WTC11 (cell line): ENCODE measurements around the gene PUSL1. TPM values are rescaled to one million over a fixed set of nuclear protein-coding genes. Genes with fewer than 3 reads are reported as not detected.

ENCODE experiments used
- ATAC-seq: fragments of 200-7000 bp; cut with Tn5 transposase; 2 replicates; pipeline ENCODE4 v1.10.0; 2021; ENCODE audit warnings: mild to moderate bottlenecking, moderate library complexity
- CTCF ChIA-PET: fragments of 300-600 bp; sonication (Branson Sonifier 250); formaldehyde crosslinking; loops from one replicate; lab custom pipeline; 2021; ENCODE audit warnings: antibody characterized with exemption; lab: Charles Lee
- POLR2A ChIA-PET: fragments of 350-600 bp; sonication (Branson Sonifier 250); formaldehyde crosslinking; loops from one replicate; lab custom pipeline; 2021; ENCODE audit warnings: antibody characterized with exemption; lab: Charles Lee
- DNase-seq: peaks from one replicate; pipeline ENCODE4 v3.0.0; 2021; ENCODE audit warnings: low spot score
- H3K27ac Mint-ChIP-seq: 2 replicates; pipeline ENCODE4 v1.8.0; 2021; ENCODE audit warnings: mixed read lengths
- H3K27me3 Mint-ChIP-seq: 2 replicates; pipeline ENCODE4 v1.8.0; 2021; ENCODE audit warnings: low read depth, mild to moderate bottlenecking, moderate library complexity, mixed read lengths
- H3K36me3 Mint-ChIP-seq: 2 replicates; pipeline ENCODE4 v1.8.0; 2021; ENCODE audit warnings: mixed read lengths
- H3K4me1 Mint-ChIP-seq: 2 replicates; pipeline ENCODE4 v1.8.0; 2022; ENCODE audit warnings: mixed read lengths
- H3K4me3 Mint-ChIP-seq: 2 replicates; pipeline ENCODE4 v1.8.0; 2021; ENCODE audit warnings: mild to moderate bottlenecking, moderate library complexity, mixed read lengths
- H3K9me3 Mint-ChIP-seq: 2 replicates; pipeline ENCODE4 v1.8.0; 2021; ENCODE audit warnings: mixed read lengths
- CBFB ChIP-seq: sonication (generic); formaldehyde crosslinking; IDR thresholded peaks from 2 replicates; pipeline ENCODE4 v1.8.1; 2022; ENCODE audit warnings: mild to moderate bottlenecking, low read depth, missing genetic modification reagents
- ELF4 ChIP-seq: sonication (generic); formaldehyde crosslinking; IDR thresholded peaks from 2 replicates; pipeline ENCODE4 v1.8.1; 2022; ENCODE audit warnings: low read depth, mild to moderate bottlenecking, moderate library complexity, missing genetic modification reagents
- FOXK1 ChIP-seq: sonication (generic); formaldehyde crosslinking; IDR thresholded peaks from 2 replicates; pipeline ENCODE4 v1.8.0; 2022; ENCODE audit warnings: mild to moderate bottlenecking, moderate library complexity, missing genetic modification reagents
- HMGA2 ChIP-seq: fragments of 250-450 bp; sonication (Bioruptor Pico); IDR thresholded peaks from 2 replicates; pipeline ENCODE4 v1.4.0; 2021; ENCODE audit warnings: mild to moderate bottlenecking, moderate library complexity
- MXD4 ChIP-seq: fragments of 250-450 bp; sonication (Bioruptor Pico); IDR thresholded peaks from 2 replicates; pipeline ENCODE4 v1.8.0; 2021; ENCODE audit warnings: mild to moderate bottlenecking, moderate library complexity, borderline replicate concordance
- MYBL2 ChIP-seq: sonication (generic); formaldehyde crosslinking; IDR thresholded peaks from 2 replicates; pipeline ENCODE4 v1.8.1; 2023; ENCODE audit warnings: mild to moderate bottlenecking, moderate library complexity, missing genetic modification reagents
- NFYB ChIP-seq: sonication (generic); formaldehyde crosslinking; conservative IDR thresholded peaks from 2 replicates; pipeline ENCODE4 v1.8.0; 2022; ENCODE audit warnings: low read depth, missing genetic modification reagents
- NR1H2 ChIP-seq: sonication (generic); formaldehyde crosslinking; IDR thresholded peaks from 2 replicates; pipeline ENCODE4 v1.9.0; 2021; ENCODE audit warnings: mild to moderate bottlenecking, moderate library complexity, missing genetic modification reagents
- NR3C1 ChIP-seq: sonication (generic); formaldehyde crosslinking; conservative IDR thresholded peaks from 2 replicates; pipeline ENCODE4 v1.8.1; 2023; ENCODE audit warnings: low read depth, mild to moderate bottlenecking, missing genetic modification reagents
- ZNF121 ChIP-seq: sonication (generic); formaldehyde crosslinking; IDR thresholded peaks from 2 replicates; pipeline ENCODE4 v1.8.0; 2023; ENCODE audit warnings: missing genetic modification reagents
- ZNF263 ChIP-seq: sonication (generic); formaldehyde crosslinking; IDR thresholded peaks from 2 replicates; pipeline ENCODE4 v1.8.1; 2022; ENCODE audit warnings: low read depth, mild to moderate bottlenecking, moderate library complexity, missing genetic modification reagents
- ZNF671 ChIP-seq: fragments of 250-450 bp; sonication (Bioruptor Pico); IDR thresholded peaks from 2 replicates; pipeline ENCODE4 v1.8.0; 2021; ENCODE audit warnings: mild to moderate bottlenecking
- total RNA-seq: library from RNA; stranded (reverse); gene quantifications from 3 replicates; pipeline ENCODE4 v1.2.3, GENCODE V29; 2021
- TF ChIP-seq, protein P1 (sequence below): fragments of 250-450 bp; sonication (Bioruptor Pico); IDR thresholded peaks from 2 replicates; pipeline ENCODE4 v1.9.0; 2021; ENCODE audit warnings: moderate library complexity, mild to moderate bottlenecking, inconsistent platforms, borderline replicate concordance
- TF ChIP-seq, protein P2 (sequence below): sonication (generic); formaldehyde crosslinking; IDR thresholded peaks from 2 replicates; pipeline ENCODE4 v1.8.1; 2022; ENCODE audit warnings: low read depth, mild to moderate bottlenecking, moderate library complexity, missing genetic modification reagents, borderline replicate concordance
- TF ChIP-seq, protein P3 (sequence below): sonication (generic); formaldehyde crosslinking; IDR thresholded peaks from 2 replicates; pipeline ENCODE4 v1.8.1; 2023; ENCODE audit warnings: mild to moderate bottlenecking, missing genetic modification reagents
- TF ChIP-seq, protein P4 (sequence below): fragments of 250-450 bp; sonication (Bioruptor Pico); conservative IDR thresholded peaks from 2 replicates; pipeline ENCODE4 v1.9.0; 2021; ENCODE audit warnings: mild to moderate bottlenecking
- TF ChIP-seq, protein P5 (sequence below): sonication (generic); formaldehyde crosslinking; IDR thresholded peaks from 2 replicates; pipeline ENCODE4 v1.8.1; 2022; ENCODE audit warnings: mild to moderate bottlenecking, missing genetic modification reagents, moderate library complexity, borderline replicate concordance
- TF ChIP-seq, protein P6 (sequence below): sonication (generic); formaldehyde crosslinking; IDR thresholded peaks from 2 replicates; pipeline ENCODE4 v1.8.1; 2022; ENCODE audit warnings: mild to moderate bottlenecking, moderate library complexity, missing genetic modification reagents
- TF ChIP-seq, protein P7 (sequence below): sonication (generic); formaldehyde crosslinking; IDR thresholded peaks from 2 replicates; pipeline ENCODE4 v1.8.1; 2023; ENCODE audit warnings: mild to moderate bottlenecking, missing genetic modification reagents, moderate library complexity
- TF ChIP-seq, protein P8 (sequence below): sonication (generic); formaldehyde crosslinking; IDR thresholded peaks from 2 replicates; pipeline ENCODE4 v1.8.0; 2022; ENCODE audit warnings: mild to moderate bottlenecking, missing genetic modification reagents
- TF ChIP-seq, protein P9 (sequence below): sonication (generic); formaldehyde crosslinking; conservative IDR thresholded peaks from 2 replicates; pipeline ENCODE4 v1.8.1; 2023; ENCODE audit warnings: mild to moderate bottlenecking, low read depth, missing genetic modification reagents, moderate library complexity

The PUSL1 gene
- total RNA-seq, 1 experiment from 2014 or later: 51.5 TPM

DNA sequence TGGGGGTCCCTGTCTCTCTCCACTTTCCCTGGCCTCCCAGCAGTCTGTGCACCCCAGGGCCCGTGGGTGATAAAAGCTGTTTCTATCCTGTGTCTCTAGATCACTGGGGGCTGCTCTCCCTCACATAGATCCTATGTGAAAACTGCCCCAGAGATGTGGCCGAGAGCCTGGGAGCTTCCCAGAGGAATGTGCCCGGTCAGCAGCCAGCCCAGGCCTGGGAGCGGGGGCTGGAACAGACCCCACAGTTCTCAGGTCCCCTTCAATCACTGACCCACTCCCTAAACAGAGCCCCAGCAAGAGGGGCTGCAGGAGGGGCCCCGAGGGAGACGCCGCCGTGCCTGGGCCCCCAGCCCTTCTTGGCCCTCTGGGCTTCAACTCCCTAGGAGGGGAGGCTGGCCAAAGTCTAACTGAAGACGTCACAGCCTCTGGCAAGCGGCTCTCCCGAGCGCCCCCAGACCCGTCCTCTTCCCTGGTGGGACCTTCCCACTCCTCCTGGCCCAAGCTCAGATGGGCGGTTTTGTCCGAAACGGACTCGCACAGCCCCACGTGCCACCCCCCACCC, 49.6 kb downstream of the PUSL1 start:
- H3K4me3 Mint-ChIP-seq: no peak overlapping the region; the same call in 1 of the 2 replicates
- CTCF ChIA-PET: no interaction called here
- POLR2A ChIA-PET: interaction anchor here (1.2 kb wide), 1 partner anchor 13 kb away, joined by 4 read pairs; no protein-coding TSS in a partner anchor
- ATAC-seq (no peak), DNase-seq (no peak)
- H3K27ac Mint-ChIP-seq: peak overlapping the region; percentile 45; the same call in 1 of the 2 replicates
- H3K36me3 Mint-ChIP-seq: no peaks in the 10 kb centered on the region
- peaks cover 30% of the 10 kb centered on the region for H3K4me1 Mint-ChIP-seq
- H3K27me3 Mint-ChIP-seq: peaks cover 20% of the 10 kb centered on the region
- TF ChIP-seq CBFB (CRISPR knock-in tag) (no peak), MYBL2 (CRISPR knock-in tag) (no peak), HMGA2 (no peak), NFYB (CRISPR knock-in tag) (no peak), ZNF121 (no peak), MXD4 (no peak), NR3C1 (CRISPR knock-in tag) (no peak), FOXK1 (CRISPR knock-in tag) (no peak), ZNF671 (CRISPR knock-in tag) (no peak)
- TF ChIP-seq, protein P1, sequence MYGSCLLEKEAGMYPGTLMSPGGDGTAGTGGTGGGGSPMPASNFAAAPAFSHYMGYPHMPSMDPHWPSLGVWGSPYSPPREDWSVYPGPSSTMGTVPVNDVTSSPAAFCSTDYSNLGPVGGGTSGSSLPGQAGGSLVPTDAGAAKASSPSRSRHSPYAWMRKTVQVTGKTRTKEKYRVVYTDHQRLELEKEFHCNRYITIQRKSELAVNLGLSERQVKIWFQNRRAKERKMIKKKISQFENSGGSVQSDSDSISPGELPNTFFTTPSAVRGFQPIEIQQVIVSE (CRISPR knock-in tag): no peak
- TF ChIP-seq, protein P2, sequence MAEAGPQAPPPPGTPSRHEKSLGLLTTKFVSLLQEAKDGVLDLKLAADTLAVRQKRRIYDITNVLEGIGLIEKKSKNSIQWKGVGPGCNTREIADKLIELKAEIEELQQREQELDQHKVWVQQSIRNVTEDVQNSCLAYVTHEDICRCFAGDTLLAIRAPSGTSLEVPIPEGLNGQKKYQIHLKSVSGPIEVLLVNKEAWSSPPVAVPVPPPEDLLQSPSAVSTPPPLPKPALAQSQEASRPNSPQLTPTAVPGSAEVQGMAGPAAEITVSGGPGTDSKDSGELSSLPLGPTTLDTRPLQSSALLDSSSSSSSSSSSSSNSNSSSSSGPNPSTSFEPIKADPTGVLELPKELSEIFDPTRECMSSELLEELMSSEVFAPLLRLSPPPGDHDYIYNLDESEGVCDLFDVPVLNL (CRISPR knock-in tag): no peak
- TF ChIP-seq, protein P3, sequence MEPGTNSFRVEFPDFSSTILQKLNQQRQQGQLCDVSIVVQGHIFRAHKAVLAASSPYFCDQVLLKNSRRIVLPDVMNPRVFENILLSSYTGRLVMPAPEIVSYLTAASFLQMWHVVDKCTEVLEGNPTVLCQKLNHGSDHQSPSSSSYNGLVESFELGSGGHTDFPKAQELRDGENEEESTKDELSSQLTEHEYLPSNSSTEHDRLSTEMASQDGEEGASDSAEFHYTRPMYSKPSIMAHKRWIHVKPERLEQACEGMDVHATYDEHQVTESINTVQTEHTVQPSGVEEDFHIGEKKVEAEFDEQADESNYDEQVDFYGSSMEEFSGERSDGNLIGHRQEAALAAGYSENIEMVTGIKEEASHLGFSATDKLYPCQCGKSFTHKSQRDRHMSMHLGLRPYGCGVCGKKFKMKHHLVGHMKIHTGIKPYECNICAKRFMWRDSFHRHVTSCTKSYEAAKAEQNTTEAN: no peak
- TF ChIP-seq, protein P4, sequence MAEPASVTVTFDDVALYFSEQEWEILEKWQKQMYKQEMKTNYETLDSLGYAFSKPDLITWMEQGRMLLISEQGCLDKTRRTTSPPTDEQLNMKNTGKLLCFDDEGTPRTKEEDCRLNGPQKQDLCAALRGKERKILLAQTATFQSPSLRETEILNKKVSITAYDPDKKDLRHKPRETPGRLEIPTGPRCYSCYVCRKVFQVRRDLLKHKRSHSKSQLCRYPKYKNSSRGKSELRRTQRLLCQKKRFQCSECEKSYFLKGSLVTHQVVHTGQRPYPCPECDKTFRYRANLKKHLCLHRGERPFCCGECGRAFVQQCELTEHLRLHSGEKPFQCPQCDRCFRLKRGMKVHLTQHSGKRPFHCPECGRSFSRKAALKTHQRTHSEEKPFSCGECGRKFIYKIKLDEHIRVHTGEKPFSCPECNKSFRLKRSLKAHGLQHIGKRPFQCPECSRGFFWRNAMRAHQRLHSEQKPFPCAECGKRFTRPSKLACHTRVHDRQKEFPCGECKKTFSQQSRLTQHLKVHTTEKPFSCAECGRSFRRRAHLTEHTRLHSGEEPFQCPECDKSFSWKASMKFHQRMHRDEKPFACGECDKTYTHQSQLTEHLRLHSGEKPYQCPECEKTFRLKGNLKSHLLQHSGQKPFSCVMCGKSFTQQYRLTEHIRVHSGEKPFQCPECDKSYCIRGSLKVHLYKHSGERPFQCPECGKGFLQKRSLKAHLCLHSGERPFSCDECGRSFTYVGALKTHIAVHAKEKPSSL (CRISPR knock-in tag): no peak
- TF ChIP-seq, protein P5, sequence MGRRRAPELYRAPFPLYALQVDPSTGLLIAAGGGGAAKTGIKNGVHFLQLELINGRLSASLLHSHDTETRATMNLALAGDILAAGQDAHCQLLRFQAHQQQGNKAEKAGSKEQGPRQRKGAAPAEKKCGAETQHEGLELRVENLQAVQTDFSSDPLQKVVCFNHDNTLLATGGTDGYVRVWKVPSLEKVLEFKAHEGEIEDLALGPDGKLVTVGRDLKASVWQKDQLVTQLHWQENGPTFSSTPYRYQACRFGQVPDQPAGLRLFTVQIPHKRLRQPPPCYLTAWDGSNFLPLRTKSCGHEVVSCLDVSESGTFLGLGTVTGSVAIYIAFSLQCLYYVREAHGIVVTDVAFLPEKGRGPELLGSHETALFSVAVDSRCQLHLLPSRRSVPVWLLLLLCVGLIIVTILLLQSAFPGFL: no peak
- TF ChIP-seq, protein P6, sequence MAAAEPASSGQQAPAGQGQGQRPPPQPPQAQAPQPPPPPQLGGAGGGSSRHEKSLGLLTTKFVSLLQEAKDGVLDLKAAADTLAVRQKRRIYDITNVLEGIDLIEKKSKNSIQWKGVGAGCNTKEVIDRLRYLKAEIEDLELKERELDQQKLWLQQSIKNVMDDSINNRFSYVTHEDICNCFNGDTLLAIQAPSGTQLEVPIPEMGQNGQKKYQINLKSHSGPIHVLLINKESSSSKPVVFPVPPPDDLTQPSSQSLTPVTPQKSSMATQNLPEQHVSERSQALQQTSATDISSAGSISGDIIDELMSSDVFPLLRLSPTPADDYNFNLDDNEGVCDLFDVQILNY (CRISPR knock-in tag): no peak
- no peaks in the 10 kb centered on the region for H3K9me3 Mint-ChIP-seq

DNA sequence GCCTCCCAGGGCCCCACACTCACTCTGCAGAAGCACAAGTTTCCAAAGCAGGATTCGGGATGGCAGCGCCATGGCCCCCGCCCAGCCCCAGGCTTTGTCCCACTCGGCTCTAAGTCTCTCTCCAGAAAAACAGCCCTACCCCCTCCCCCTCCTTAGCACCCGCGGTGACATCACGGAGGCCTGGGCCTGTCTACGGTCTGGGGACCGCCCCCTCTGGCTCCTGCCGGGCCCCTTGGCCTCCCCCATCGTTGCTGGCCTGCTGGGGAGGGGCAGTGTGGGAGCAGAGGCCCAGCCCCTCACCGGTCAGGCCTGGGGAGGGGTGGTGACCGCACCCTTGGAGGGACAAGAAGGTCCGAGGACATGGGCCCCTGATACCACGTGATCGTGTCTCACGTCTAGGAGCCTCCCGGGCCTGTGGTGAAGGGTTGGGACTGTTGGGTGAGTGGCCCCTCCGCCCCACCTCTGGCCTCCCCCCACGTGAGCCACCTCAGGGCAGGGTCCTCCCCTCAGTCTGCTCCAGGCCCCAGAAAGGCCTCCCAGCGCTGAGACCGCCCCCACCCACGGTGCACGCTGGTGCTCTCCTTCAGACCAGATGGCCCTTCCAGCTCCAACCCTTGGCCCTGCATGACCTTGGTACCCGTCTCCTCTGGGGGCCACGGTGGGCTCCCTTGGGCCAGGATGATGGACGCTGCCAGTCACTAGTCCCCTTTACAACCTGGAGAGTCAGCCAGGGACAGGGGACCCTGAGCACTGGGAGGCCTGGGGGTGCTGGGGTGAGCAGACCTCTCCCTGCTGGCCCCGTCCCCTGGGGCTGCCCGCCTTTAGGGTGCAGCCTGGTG, 50.3 kb downstream of the PUSL1 start, which contains the start of gene MXRA8:
Gene MXRA8 (minus strand): TSS at position 123 of the 839 bp plus-strand sequence. CDS start 51 bp downstream, at position 72.
- Mint-ChIP-seq H3K9me3 (no peaks in the 10 kb centered on the region), H3K4me3 (no peak within 1 kb of the TSS; the same call in 1 of the 2 replicates), H3K36me3 (no peaks in the 10 kb centered on the region), H3K4me1 (peaks cover 23% of the 10 kb centered on the region), H3K27ac (peak within 1 kb of the TSS; percentile 45; the same call in 1 of the 2 replicates), H3K27me3 (peaks cover 27% of the 10 kb centered on the region)
- ChIA-PET CTCF (interaction anchor here (1.9 kb wide), 1 partner anchor 12 kb away, joined by 8 read pairs; no protein-coding TSS in a partner anchor), POLR2A (interaction anchor here (1.2 kb wide), 1 partner anchor 13 kb away, joined by 4 read pairs; no protein-coding TSS in a partner anchor)
- DNase-seq (no peak), ATAC-seq (no peak)
- TF ChIP-seq, protein P7, sequence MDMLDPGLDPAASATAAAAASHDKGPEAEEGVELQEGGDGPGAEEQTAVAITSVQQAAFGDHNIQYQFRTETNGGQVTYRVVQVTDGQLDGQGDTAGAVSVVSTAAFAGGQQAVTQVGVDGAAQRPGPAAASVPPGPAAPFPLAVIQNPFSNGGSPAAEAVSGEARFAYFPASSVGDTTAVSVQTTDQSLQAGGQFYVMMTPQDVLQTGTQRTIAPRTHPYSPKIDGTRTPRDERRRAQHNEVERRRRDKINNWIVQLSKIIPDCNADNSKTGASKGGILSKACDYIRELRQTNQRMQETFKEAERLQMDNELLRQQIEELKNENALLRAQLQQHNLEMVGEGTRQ (CRISPR knock-in tag): peak; percentile 34; the same call in 1 of the 2 replicates
- TF ChIP-seq, protein P8, sequence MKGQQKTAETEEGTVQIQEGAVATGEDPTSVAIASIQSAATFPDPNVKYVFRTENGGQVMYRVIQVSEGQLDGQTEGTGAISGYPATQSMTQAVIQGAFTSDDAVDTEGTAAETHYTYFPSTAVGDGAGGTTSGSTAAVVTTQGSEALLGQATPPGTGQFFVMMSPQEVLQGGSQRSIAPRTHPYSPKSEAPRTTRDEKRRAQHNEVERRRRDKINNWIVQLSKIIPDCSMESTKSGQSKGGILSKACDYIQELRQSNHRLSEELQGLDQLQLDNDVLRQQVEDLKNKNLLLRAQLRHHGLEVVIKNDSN (CRISPR knock-in tag): peak; percentile 69
- no peak for TF ChIP-seq ELF4 (CRISPR knock-in tag)
- TF ChIP-seq ZNF263 (CRISPR knock-in tag): no peak
- no peak for TF ChIP-seq NR1H2
- TF ChIP-seq, protein P9, sequence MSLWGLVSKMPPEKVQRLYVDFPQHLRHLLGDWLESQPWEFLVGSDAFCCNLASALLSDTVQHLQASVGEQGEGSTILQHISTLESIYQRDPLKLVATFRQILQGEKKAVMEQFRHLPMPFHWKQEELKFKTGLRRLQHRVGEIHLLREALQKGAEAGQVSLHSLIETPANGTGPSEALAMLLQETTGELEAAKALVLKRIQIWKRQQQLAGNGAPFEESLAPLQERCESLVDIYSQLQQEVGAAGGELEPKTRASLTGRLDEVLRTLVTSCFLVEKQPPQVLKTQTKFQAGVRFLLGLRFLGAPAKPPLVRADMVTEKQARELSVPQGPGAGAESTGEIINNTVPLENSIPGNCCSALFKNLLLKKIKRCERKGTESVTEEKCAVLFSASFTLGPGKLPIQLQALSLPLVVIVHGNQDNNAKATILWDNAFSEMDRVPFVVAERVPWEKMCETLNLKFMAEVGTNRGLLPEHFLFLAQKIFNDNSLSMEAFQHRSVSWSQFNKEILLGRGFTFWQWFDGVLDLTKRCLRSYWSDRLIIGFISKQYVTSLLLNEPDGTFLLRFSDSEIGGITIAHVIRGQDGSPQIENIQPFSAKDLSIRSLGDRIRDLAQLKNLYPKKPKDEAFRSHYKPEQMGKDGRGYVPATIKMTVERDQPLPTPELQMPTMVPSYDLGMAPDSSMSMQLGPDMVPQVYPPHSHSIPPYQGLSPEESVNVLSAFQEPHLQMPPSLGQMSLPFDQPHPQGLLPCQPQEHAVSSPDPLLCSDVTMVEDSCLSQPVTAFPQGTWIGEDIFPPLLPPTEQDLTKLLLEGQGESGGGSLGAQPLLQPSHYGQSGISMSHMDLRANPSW: no peak
